Measurements from ENCODE around the gene NNT. TPM values are rescaled to one million over a fixed set of nuclear protein-coding genes. Genes with fewer than 3 reads are reported as not detected.

Gene NNT
- total RNA-seq, 1 donor from 2014 or later = 40.3 TPM

GRCh38 chr5:43639566-43639965, 36.6 kb downstream of the NNT start:
- Histone ChIP-seq H3K4me3 (no peak overlapping the region), H3K4me1 (peaks cover 15% of the 10 kb centered on the region), H3K27me3 (no peaks in the 10 kb centered on the region), H3K27ac (no peak overlapping the region), H3K9me3 (no peaks in the 10 kb centered on the region), H3K36me3 (peaks cover 0 to 8% of the 10 kb centered on the region in 2 donors)
- DNase-seq (ENCODE audit: extremely low spot score in 2 of 2) = no peak
- intact Hi-C loops (cut with DNase I) = no loop called here
- TF ChIP-seq POLR2A (IDR thresholded peaks at IDR 0.05) = no peak
- TF ChIP-seq CTCF (IDR thresholded peaks at IDR 0.05) = no peak
- no peak for TF ChIP-seq POLR2AphosphoS5 (IDR thresholded peaks at IDR 0.05; ENCODE audit: insufficient read depth in 1 of 2, low read depth in 1 of 2)

GRCh38 chr5:43642428-43642827, 39.4 kb downstream of the NNT start:
- DNase-seq (ENCODE audit: extremely low spot score in 2 of 2) = no peak
- H3K4me3 ChIP-seq = no peak overlapping the region
- intact Hi-C loops (cut with DNase I) = no loop called here
- H3K4me1 ChIP-seq = no peaks in the 10 kb centered on the region
- no peak for TF ChIP-seq CTCF (IDR thresholded peaks at IDR 0.05)
- no peak for TF ChIP-seq POLR2A (IDR thresholded peaks at IDR 0.05)
- no peaks in the 10 kb centered on the region for H3K9me3 ChIP-seq
- no peak overlapping the region for H3K27ac ChIP-seq
- peaks cover 0 to 14% of the 10 kb centered on the region in 2 donors for H3K36me3 ChIP-seq
- H3K27me3 ChIP-seq = no peaks in the 10 kb centered on the region

GRCh38 chr5:43643327-43643726, 40.3 kb downstream of the NNT start:
- H3K27ac ChIP-seq = no peak overlapping the region
- H3K27me3 ChIP-seq = no peaks in the 10 kb centered on the region
- H3K4me3 ChIP-seq = no peak overlapping the region
- peaks cover 6% of the 10 kb centered on the region for H3K4me1 ChIP-seq
- TF ChIP-seq POLR2A (IDR thresholded peaks at IDR 0.05) (no peak), POLR2AphosphoS5 (IDR thresholded peaks at IDR 0.05; ENCODE audit: insufficient read depth in 1 of 2, low read depth in 1 of 2) (no peak), CTCF (IDR thresholded peaks at IDR 0.05) (no peak)
- intact Hi-C loops (cut with DNase I) = no loop called here
- peaks cover 0 to 14% of the 10 kb centered on the region in 2 donors for H3K36me3 ChIP-seq
- DNase-seq (ENCODE audit: extremely low spot score in 2 of 2) = no peak
- no peaks in the 10 kb centered on the region for H3K9me3 ChIP-seq

GRCh38 chr5:43643750-43644149, 40.8 kb downstream of the NNT start:
- peaks cover 0 to 14% of the 10 kb centered on the region in 2 donors for H3K36me3 ChIP-seq
- H3K27ac ChIP-seq = no peak overlapping the region
- no peak for DNase-seq (ENCODE audit: extremely low spot score in 2 of 2)
- intact Hi-C loops (cut with DNase I) = no loop called here
- no peaks in the 10 kb centered on the region for H3K9me3 ChIP-seq
- H3K4me1 ChIP-seq = peaks cover 6% of the 10 kb centered on the region
- no peaks in the 10 kb centered on the region for H3K27me3 ChIP-seq
- H3K4me3 ChIP-seq = no peak overlapping the region
- TF ChIP-seq POLR2AphosphoS5 (IDR thresholded peaks at IDR 0.05; ENCODE audit: insufficient read depth in 1 of 2, low read depth in 1 of 2) (no peak), CTCF (IDR thresholded peaks at IDR 0.05) (no peak), POLR2A (IDR thresholded peaks at IDR 0.05) (no peak)

GRCh38 chr5:43646992-43647391, 44.0 kb downstream of the NNT start:
- Histone ChIP-seq H3K27ac (no peak overlapping the region), H3K27me3 (no peaks in the 10 kb centered on the region), H3K36me3 (peaks cover 0 to 33% of the 10 kb centered on the region in 2 donors), H3K4me3 (no peak overlapping the region), H3K4me1 (peaks cover 13% of the 10 kb centered on the region), H3K9me3 (no peaks in the 10 kb centered on the region)
- intact Hi-C loops (cut with DNase I) = no loop called here
- no peak for DNase-seq (ENCODE audit: extremely low spot score in 2 of 2)
- TF ChIP-seq POLR2A (IDR thresholded peaks at IDR 0.05) = no peak
- TF ChIP-seq POLR2AphosphoS5 (IDR thresholded peaks at IDR 0.05; ENCODE audit: insufficient read depth in 1 of 2, low read depth in 1 of 2) = no peak
- TF ChIP-seq CTCF (IDR thresholded peaks at IDR 0.05) = no peak
